Motor neuron (in vitro differentiated cells): ENCODE measurements around the gene REEP3. TPM values are rescaled to one million over a fixed set of nuclear protein-coding genes. Genes with fewer than 3 reads are reported as not detected.
"Not testable (repeated sequence)": the region's sequence is repeated elsewhere in the genome, so short reads cannot be mapped to it uniquely, and the experiment has no call there.

Experiments
- ATAC-seq, 8 experiments: fragments of 200-7000 bp; cut with Tn5 transposase; replicated peaks in 6 of 8; 2 replicates each; pipeline ENCODE4 v1.8.0; 2021; ENCODE audit warnings: mild to moderate bottlenecking in 8 of 8, moderate library complexity in 8 of 8
- H3K27ac ChIP-seq, 2 donors: fragments of 250-450 bp; sonication (Bioruptor Pico); 2 replicates each; pipeline ENCODE4 v1.9.0; 2021; ENCODE audit warnings: antibody characterized with exemption in 2 of 2, mild to moderate bottlenecking in 2 of 2, moderate library complexity in 1 of 2
- H3K4me1 ChIP-seq, 2 donors: fragments of 250-450 bp; sonication (Bioruptor Pico); replicated peaks in 1 of 2; 2 replicates each; pipeline ENCODE4 v1.6.1; 2021; ENCODE audit warnings: antibody characterized with exemption in 2 of 2, mild to moderate bottlenecking in 2 of 2, moderate library complexity in 1 of 2
- H3K4me3 ChIP-seq, 5 donors: fragments of 250-450 bp; sonication (Bioruptor Pico); 2 replicates each; pipeline ENCODE4 v1.9.0; 2021; ENCODE audit warnings: antibody characterized with exemption in 5 of 5, mild to moderate bottlenecking in 5 of 5, moderate library complexity in 4 of 5
- WGBS, 10 experiments: fragments of 450-650 bp; shearing (Covaris generic); methylation state at CpG; one replicate each; pipeline ENCODE4 v1.0.0; 2022; 5-methylcytosine and 5-hydroxymethylcytosine counted together
- in situ Hi-C, 9 experiments: fragments of 400-800 bp; cut with MboI; loops; one replicate each; pipeline ENCODE4 v1.15.0; 2021; ENCODE audit warnings: low sequenced_read_pairs in 9 of 9, low pct_unique_long_range_greater_than_20kb in 2 of 9; ENCODE audit not compliant: unreplicated experiment in 9 of 9
- total RNA-seq, 8 experiments: library from RNA; unstranded; fragments of 300-600 nt; gene quantifications; 2 replicates each; pipeline versions ENCODE4 v1.2.3 to v1.2.4, GENCODE V29; 2022

Gene REEP3
- 10 to 100 TPM; 12.3 to 33.7 (median 19.9) TPM for total RNA-seq

GRCh38 chr10:63520500-63521415 lies at the start of gene REEP3:
REEP3 (plus strand) TSS chr10:63521401; CDS start chr10:63521546, 145 bp downstream.
- in situ Hi-C loops = no loop called here
- Histone ChIP-seq H3K4me3 (peak within 1 kb of the TSS; percentile 77 to 96 (median 92)), H3K27ac (peak within 1 kb of the TSS; percentile 97 to 99), H3K4me1 (peaks cover 12 to 22% of the 10 kb centered on the region in 2 donors)
- WGBS, 10 experiments = 17 to 67% (median 28%) methylated on average over 1 to 18 of the region's 52 CpGs; no CpG with 5 or more reads in 2 of the 10 experiments
- peak; percentile 78 to 88 (median 82) for ATAC-seq

GRCh38 chr10:63474488-63474887 lies 46.7 kb upstream of the REEP3 start:
- no peak for ATAC-seq
- in situ Hi-C loops = loop anchor here in 1 of 9 experiments (25.0 kb wide), 1 partner anchor 262 kb away; no protein-coding TSS in a partner anchor
- 80 to 100% (median 94%) methylated on average over 1 to 8 of the region's 8 CpGs; no CpG with 5 or more reads in 3 of the 10 experiments for WGBS, 10 experiments
- H3K4me3 ChIP-seq = no peak overlapping the region
- no peaks in the 10 kb centered on the region for H3K4me1 ChIP-seq
- no peak overlapping the region for H3K27ac ChIP-seq

GRCh38 chr10:63477927-63478326 lies 43.3 kb upstream of the REEP3 start:
- ATAC-seq = no peak
- no peak overlapping the region for H3K27ac ChIP-seq
- no peak overlapping the region for H3K4me3 ChIP-seq
- 14 to 100% (median 82%) methylated on average over 1 of the region's 1 CpG; no CpG with 5 or more reads in 2 of the 10 experiments for WGBS, 10 experiments
- in situ Hi-C loops = loop anchor here in 1 of 9 experiments (25.0 kb wide), 1 partner anchor 234 kb away; no protein-coding TSS in a partner anchor
- H3K4me1 ChIP-seq = no peaks in the 10 kb centered on the region

GRCh38 chr10:63478564-63478963 lies 42.6 kb upstream of the REEP3 start:
- ATAC-seq = no peak
- H3K4me3 ChIP-seq = no peak overlapping the region
- in situ Hi-C loops = loop anchor here in 1 of 9 experiments (25.0 kb wide), 1 partner anchor 234 kb away; no protein-coding TSS in a partner anchor
- 57 to 100% (median 79%) methylated on average over 1 to 3 of the region's 3 CpGs; no CpG with 5 or more reads in 3 of the 10 experiments for WGBS, 10 experiments
- H3K4me1 ChIP-seq = no peaks in the 10 kb centered on the region
- no peak overlapping the region for H3K27ac ChIP-seq

- Histone ChIP-seq H3K27ac (no peak overlapping the region), H3K4me1 (no peaks in the 10 kb centered on the region), H3K4me3 (no peak overlapping the region)
- ATAC-seq = no peak
- 63 to 100% (median 96%) methylated on average over 1 to 5 of the region's 5 CpGs for WGBS, 10 experiments
- in situ Hi-C loops = loop anchor here in 1 of 9 experiments (25.0 kb wide), 1 partner anchor 232 kb away; no protein-coding TSS in a partner anchor
Observed at GRCh38 chr10:63480237-63480636, 41.0 kb upstream of the REEP3 start.

- in situ Hi-C loops = loop anchor here in 1 of 9 experiments (25.0 kb wide), 1 partner anchor 230 kb away; no protein-coding TSS in a partner anchor
- no peak for ATAC-seq
- WGBS, 10 experiments = 40 to 100% (median 90%) methylated on average over 1 to 6 of the region's 6 CpGs
Observed at GRCh38 chr10:63481815-63482421, 39.3 kb upstream of the REEP3 start.

GRCh38 chr10:63483983-63484382 lies 37.2 kb upstream of the REEP3 start:
- WGBS, 10 experiments = 80 to 100% (median 100%) methylated on average over 1 of the region's 1 CpG
- in situ Hi-C loops = loop anchor here in 1 of 9 experiments (25.0 kb wide), 1 partner anchor 228 kb away; no protein-coding TSS in a partner anchor
- Histone ChIP-seq H3K4me3 (no peak overlapping the region), H3K4me1 (peaks cover 2 to 6% of the 10 kb centered on the region in 2 donors), H3K27ac (no peak overlapping the region)
- ATAC-seq = no peak

More at GRCh38 chr10:63481815-63482421, 39.3 kb upstream of the REEP3 start:
- no peak overlapping the region for H3K27ac ChIP-seq
- H3K4me3 ChIP-seq = no peak overlapping the region
- no peaks in the 10 kb centered on the region for H3K4me1 ChIP-seq

- WGBS, 10 experiments = 27 to 100% (median 47%) methylated on average over 1 to 2 of the region's 3 CpGs; no CpG with 5 or more reads in 4 of the 10 experiments
- in situ Hi-C loops = loop anchor here in 1 of 9 experiments (25.0 kb wide), 1 partner anchor 224 kb away; no protein-coding TSS in a partner anchor
- peak in 3 of 8 experiments; percentile 48 to 88 (median 71) for ATAC-seq
- Histone ChIP-seq H3K4me1 (peaks cover 2 to 6% of the 10 kb centered on the region in 2 donors), H3K27ac (no peak overlapping the region), H3K4me3 (no peak overlapping the region)
Observed at GRCh38 chr10:63487990-63488389, 33.2 kb upstream of the REEP3 start.

- in situ Hi-C loops = loop anchor here in 1 of 9 experiments (25.0 kb wide), 1 partner anchor 222 kb away; no protein-coding TSS in a partner anchor
- WGBS, 10 experiments = 60 to 100% (median 98%) methylated on average over 1 to 3 of the region's 3 CpGs; no CpG with 5 or more reads in 6 of the 10 experiments
- Histone ChIP-seq H3K27ac (no peak overlapping the region), H3K4me1 (peaks cover 2 to 6% of the 10 kb centered on the region in 2 donors), H3K4me3 (no peak overlapping the region)
- no peak for ATAC-seq
Observed at GRCh38 chr10:63489838-63490237, 31.4 kb upstream of the REEP3 start.

GRCh38 chr10:63491588-63492316 lies 29.4 kb upstream of the REEP3 start:
- WGBS, 10 experiments = 63 to 100% (median 89%) methylated on average over 2 to 8 of the region's 8 CpGs; no CpG with 5 or more reads in 1 of the 10 experiments
- in situ Hi-C loops = loop anchor here in 1 of 9 experiments (25.0 kb wide), 1 partner anchor 221 kb away; no protein-coding TSS in a partner anchor
- Histone ChIP-seq H3K27ac (no peak overlapping the region), H3K4me1 (peaks cover 2 to 6% of the 10 kb centered on the region in 2 donors), H3K4me3 (no peak overlapping the region)
- peak in 3 of 8 experiments; percentile 61 to 71 (median 67) for ATAC-seq

- H3K4me3 ChIP-seq, H3K27ac ChIP-seq, ATAC-seq, H3K4me1 ChIP-seq: not testable (repeated sequence)
- in situ Hi-C loops = loop anchor here in 1 of 9 experiments (25.0 kb wide), 1 partner anchor 220 kb away; no protein-coding TSS in a partner anchor
- WGBS, 10 experiments = 20 to 100% (median 80%) methylated on average over 1 to 6 of the region's 6 CpGs; no CpG with 5 or more reads in 1 of the 10 experiments
Observed at GRCh38 chr10:63492317-63492690, 28.9 kb upstream of the REEP3 start.

GRCh38 chr10:63493004-63493403 lies 28.2 kb upstream of the REEP3 start:
- WGBS, 10 experiments = 90 to 100% (median 96%) methylated on average over 1 to 4 of the region's 4 CpGs
- in situ Hi-C loops = loop anchor here in 1 of 9 experiments (25.0 kb wide), 1 partner anchor 219 kb away; no protein-coding TSS in a partner anchor
- Histone ChIP-seq H3K4me1 (peaks cover 0 to 4% of the 10 kb centered on the region in 2 donors), H3K27ac (no peak overlapping the region), H3K4me3 (no peak overlapping the region)
- ATAC-seq = no peak
